Measurements from ENCODE around the gene PRPF6.

Gene PRPF6

GRCh38 chr20:63980806-63981728 lies at the start of gene PRPF6:
Gene PRPF6 (plus strand): TSS chr20:63981132. CDS start chr20:63981246, 114 bp downstream.
- peak; percentile 90 to 93 for DNase-seq

- DNase-seq = no peak
Measured at GRCh38 chr20:63931735-63932134, 49.2 kb upstream of the PRPF6 start.

GRCh38 chr20:63932606-63933160 lies 48.2 kb upstream of the PRPF6 start:
- no peak for DNase-seq

GRCh38 chr20:63933646-63934045 lies 47.3 kb upstream of the PRPF6 start:
- no peak for DNase-seq

GRCh38 chr20:63934271-63935068 lies 46.5 kb upstream of the PRPF6 start:
- DNase-seq = no peak

GRCh38 chr20:63935447-63935846 lies 45.5 kb upstream of the PRPF6 start:
- DNase-seq = no peak

- no peak for DNase-seq
Measured at GRCh38 chr20:63937596-63937995, 43.3 kb upstream of the PRPF6 start.

GRCh38 chr20:63939061-63939935 lies 41.6 kb upstream of the PRPF6 start:
- DNase-seq = no peak

- DNase-seq = no peak
Measured at GRCh38 chr20:63940071-63940471, 40.9 kb upstream of the PRPF6 start.

GRCh38 chr20:63940472-63941266 lies 40.3 kb upstream of the PRPF6 start:
- DNase-seq = no peak

- DNase-seq = peak; percentile 42 to 44
Measured at GRCh38 chr20:63941282-63942081, 39.5 kb upstream of the PRPF6 start.

- DNase-seq = peak; percentile 42 to 44
Measured at GRCh38 chr20:63942250-63942951, 38.5 kb upstream of the PRPF6 start.

- DNase-seq = no peak
Measured at GRCh38 chr20:63942969-63943807, 37.7 kb upstream of the PRPF6 start.

- no peak for DNase-seq
Measured at GRCh38 chr20:63943808-63944077, 37.2 kb upstream of the PRPF6 start.

- DNase-seq = no peak
Measured at GRCh38 chr20:63944078-63944941, 36.6 kb upstream of the PRPF6 start.

GRCh38 chr20:63945031-63945658 lies 35.8 kb upstream of the PRPF6 start:
- no peak for DNase-seq

Measured in stimulated activated CD4-positive, alpha-beta T cell treated with anti-CD3 and anti-CD28 coated beads, Interleukin-2, amount 100 ng/mL, for 48 hours (primary cell).